Osteoblast (primary cell): ENCODE measurements around the gene ITPA. TPM values are rescaled to one million over a fixed set of nuclear protein-coding genes. Genes with fewer than 3 reads are reported as not detected.

Experiments
- DNase-seq: peaks from one replicate; pipeline ENCODE4 v3.0.0; 2011; ENCODE audit warnings: low spot score, mixed read lengths; ENCODE audit not compliant: insufficient read length; ENCODE audit errors: missing footprints
- H2AFZ ChIP-seq: 2 replicates; pipeline ENCODE4 v1.6.0; 2011; ENCODE audit warnings: mild to moderate bottlenecking, low read length
- H3K27ac ChIP-seq: 2 replicates; pipeline ENCODE4 v1.5.1; 2011; ENCODE audit warnings: mild to moderate bottlenecking, low read depth, low read length, moderate library complexity
- H3K27me3 ChIP-seq: 2 replicates; pipeline ENCODE4 v1.6.0; 2012; ENCODE audit warnings: mild to moderate bottlenecking, control low read depth, inconsistent platforms, low read length, moderate library complexity; ENCODE audit not compliant: insufficient read depth
- H3K36me3 ChIP-seq: 2 replicates; pipeline ENCODE4 v1.5.1; 2011; ENCODE audit warnings: mild to moderate bottlenecking, low read length, control low read depth, moderate library complexity; ENCODE audit not compliant: insufficient read depth
- H3K4me1 ChIP-seq: 2 replicates; pipeline ENCODE4 v1.5.1; 2011; ENCODE audit warnings: mild to moderate bottlenecking, low read length, control low read depth, moderate library complexity; ENCODE audit not compliant: insufficient read depth
- H3K4me2 ChIP-seq: 2 replicates; pipeline ENCODE4 v1.6.0; 2011; ENCODE audit warnings: mild to moderate bottlenecking, low read length; ENCODE audit not compliant: insufficient read depth
- H3K4me3 ChIP-seq: fragments of 200-600 bp; sonication (generic); 3 replicates; pipeline ENCODE4 v1.5.1; 2012; ENCODE audit warnings: mild to moderate bottlenecking, low read length, inconsistent platforms; ENCODE audit not compliant: insufficient read depth
- H3K79me2 ChIP-seq: 2 replicates; pipeline ENCODE4 v1.6.0; 2012; ENCODE audit warnings: mild to moderate bottlenecking, low read length, control low read depth, inconsistent platforms; ENCODE audit not compliant: insufficient read depth
- H3K9me3 ChIP-seq: 2 replicates; pipeline ENCODE4 v1.5.1; 2011; ENCODE audit warnings: low read depth, low read length, control low read depth
- H4K20me1 ChIP-seq: 2 replicates; pipeline ENCODE4 v1.6.0; 2012; ENCODE audit warnings: mild to moderate bottlenecking, low read length, control low read depth; ENCODE audit not compliant: insufficient read depth
- CTCF ChIP-seq: IDR thresholded peaks from 2 replicates; pipeline ENCODE4 v1.5.1; 2011; ENCODE audit warnings: mild to moderate bottlenecking, low read depth, low read length, moderate library complexity; ENCODE audit errors: extremely low read depth
- total RNA-seq: library from RNA; depleted of rRNA; stranded (reverse); fragments of >200 nt; gene quantifications from 2 replicates; pipeline ENCODE4 v1.2.3, GENCODE V29; 2012

Gene ITPA
- total RNA-seq, 1 donor: 34.0 TPM

- Histone ChIP-seq H3K79me2 (no peaks in the 10 kb centered on the region), H3K27me3 (peaks cover 54% of the 10 kb centered on the region), H2AFZ (no peak overlapping the region), H3K4me1 (peaks cover 5% of the 10 kb centered on the region), H3K4me2 (no peak overlapping the region), H3K9me3 (no peaks in the 10 kb centered on the region), H3K4me3 (no peak overlapping the region), H3K36me3 (no peaks in the 10 kb centered on the region), H4K20me1 (no peaks in the 10 kb centered on the region), H3K27ac (no peak overlapping the region)
- no peak for TF ChIP-seq CTCF
- DNase-seq: peak; percentile 90
These were observed 32.9 kb downstream of the ITPA start for GRCh38 chr20:3242172-3242692.

- peaks cover 5% of the 10 kb centered on the region for H3K4me1 ChIP-seq
- no peak overlapping the region for H3K27ac ChIP-seq
- peak; percentile 55 for DNase-seq
- H3K4me3 ChIP-seq: no peak overlapping the region
- H3K36me3 ChIP-seq: no peaks in the 10 kb centered on the region
- no peaks in the 10 kb centered on the region for H3K79me2 ChIP-seq
- H2AFZ ChIP-seq: no peak overlapping the region
- H3K27me3 ChIP-seq: peaks cover 48% of the 10 kb centered on the region
- peaks cover 3% of the 10 kb centered on the region for H4K20me1 ChIP-seq
- H3K9me3 ChIP-seq: no peaks in the 10 kb centered on the region
- TF ChIP-seq CTCF: no peak
- no peak overlapping the region for H3K4me2 ChIP-seq
These were observed 34.5 kb downstream of the ITPA start for GRCh38 chr20:3243718-3244358.

- H2AFZ ChIP-seq: no peak overlapping the region
- peaks cover 3% of the 10 kb centered on the region for H4K20me1 ChIP-seq
- peaks cover 46% of the 10 kb centered on the region for H3K27me3 ChIP-seq
- H3K79me2 ChIP-seq: no peaks in the 10 kb centered on the region
- peak; percentile 46 for DNase-seq
- no peak for TF ChIP-seq CTCF
- no peaks in the 10 kb centered on the region for H3K36me3 ChIP-seq
- no peak overlapping the region for H3K4me3 ChIP-seq
- H3K9me3 ChIP-seq: no peaks in the 10 kb centered on the region
- no peak overlapping the region for H3K27ac ChIP-seq
- peaks cover under 1% of the 10 kb centered on the region for H3K4me1 ChIP-seq
- H3K4me2 ChIP-seq: no peak overlapping the region
These were observed 35.3 kb downstream of the ITPA start for GRCh38 chr20:3244613-3245012.

GRCh38 chr20:3245156-3245555 is 35.9 kb downstream of the ITPA start:
- Histone ChIP-seq H3K4me1 (no peaks in the 10 kb centered on the region), H3K9me3 (no peaks in the 10 kb centered on the region), H4K20me1 (peaks cover 3% of the 10 kb centered on the region), H3K4me2 (no peak overlapping the region), H2AFZ (no peak overlapping the region), H3K79me2 (no peaks in the 10 kb centered on the region), H3K27ac (no peak overlapping the region), H3K36me3 (no peaks in the 10 kb centered on the region), H3K4me3 (no peak overlapping the region), H3K27me3 (peaks cover 41% of the 10 kb centered on the region)
- DNase-seq: no peak
- TF ChIP-seq CTCF: no peak
